ENCODE data around the gene MECR.

DNA sequence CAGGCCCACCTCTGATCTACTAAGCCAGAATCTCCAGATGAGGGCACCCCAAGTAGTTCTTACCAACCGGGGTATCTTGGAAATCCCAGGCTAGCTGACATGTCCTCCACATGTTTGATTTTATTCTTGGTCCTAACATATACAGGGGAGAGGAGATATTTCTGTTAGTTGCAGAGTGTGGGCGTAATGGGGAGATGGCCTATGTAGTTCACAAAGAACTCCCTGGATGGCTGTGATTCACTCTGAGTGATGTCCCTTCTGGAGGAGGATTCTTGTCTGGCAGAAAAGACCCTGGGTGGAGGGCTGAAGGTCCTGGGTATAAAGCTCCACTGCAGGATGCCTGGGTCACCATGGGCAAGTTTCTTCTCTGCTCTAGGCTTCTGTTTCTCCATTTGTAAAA lies 13.1 kb downstream of the MECR start:
- TF ChIP-seq, protein P1, sequence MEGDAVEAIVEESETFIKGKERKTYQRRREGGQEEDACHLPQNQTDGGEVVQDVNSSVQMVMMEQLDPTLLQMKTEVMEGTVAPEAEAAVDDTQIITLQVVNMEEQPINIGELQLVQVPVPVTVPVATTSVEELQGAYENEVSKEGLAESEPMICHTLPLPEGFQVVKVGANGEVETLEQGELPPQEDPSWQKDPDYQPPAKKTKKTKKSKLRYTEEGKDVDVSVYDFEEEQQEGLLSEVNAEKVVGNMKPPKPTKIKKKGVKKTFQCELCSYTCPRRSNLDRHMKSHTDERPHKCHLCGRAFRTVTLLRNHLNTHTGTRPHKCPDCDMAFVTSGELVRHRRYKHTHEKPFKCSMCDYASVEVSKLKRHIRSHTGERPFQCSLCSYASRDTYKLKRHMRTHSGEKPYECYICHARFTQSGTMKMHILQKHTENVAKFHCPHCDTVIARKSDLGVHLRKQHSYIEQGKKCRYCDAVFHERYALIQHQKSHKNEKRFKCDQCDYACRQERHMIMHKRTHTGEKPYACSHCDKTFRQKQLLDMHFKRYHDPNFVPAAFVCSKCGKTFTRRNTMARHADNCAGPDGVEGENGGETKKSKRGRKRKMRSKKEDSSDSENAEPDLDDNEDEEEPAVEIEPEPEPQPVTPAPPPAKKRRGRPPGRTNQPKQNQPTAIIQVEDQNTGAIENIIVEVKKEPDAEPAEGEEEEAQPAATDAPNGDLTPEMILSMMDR (IDR thresholded peaks at IDR 0.05), result no peak
- TF ChIP-seq EZH2 (IDR thresholded peaks at IDR 0.05) (no peak), EZH2phosphoT487 (IDR thresholded peaks at IDR 0.05) (no peak)

Data from neural progenitor cell (in vitro differentiated cells).